HG03103 (cell line): ENCODE data around the gene RNF214.
"Not testable (repeated sequence)": the region's sequence is repeated elsewhere in the genome, so short reads cannot be mapped to it uniquely, and the experiment has no call there.

Experiments used
- ATAC-seq: cut with Tn5 transposase; IDR thresholded peaks from one replicate; pipeline ENCODE4 v1.9.1; 2021; ENCODE audit warnings: low read depth; ENCODE audit not compliant: unreplicated experiment

The RNF214 gene

DNA sequence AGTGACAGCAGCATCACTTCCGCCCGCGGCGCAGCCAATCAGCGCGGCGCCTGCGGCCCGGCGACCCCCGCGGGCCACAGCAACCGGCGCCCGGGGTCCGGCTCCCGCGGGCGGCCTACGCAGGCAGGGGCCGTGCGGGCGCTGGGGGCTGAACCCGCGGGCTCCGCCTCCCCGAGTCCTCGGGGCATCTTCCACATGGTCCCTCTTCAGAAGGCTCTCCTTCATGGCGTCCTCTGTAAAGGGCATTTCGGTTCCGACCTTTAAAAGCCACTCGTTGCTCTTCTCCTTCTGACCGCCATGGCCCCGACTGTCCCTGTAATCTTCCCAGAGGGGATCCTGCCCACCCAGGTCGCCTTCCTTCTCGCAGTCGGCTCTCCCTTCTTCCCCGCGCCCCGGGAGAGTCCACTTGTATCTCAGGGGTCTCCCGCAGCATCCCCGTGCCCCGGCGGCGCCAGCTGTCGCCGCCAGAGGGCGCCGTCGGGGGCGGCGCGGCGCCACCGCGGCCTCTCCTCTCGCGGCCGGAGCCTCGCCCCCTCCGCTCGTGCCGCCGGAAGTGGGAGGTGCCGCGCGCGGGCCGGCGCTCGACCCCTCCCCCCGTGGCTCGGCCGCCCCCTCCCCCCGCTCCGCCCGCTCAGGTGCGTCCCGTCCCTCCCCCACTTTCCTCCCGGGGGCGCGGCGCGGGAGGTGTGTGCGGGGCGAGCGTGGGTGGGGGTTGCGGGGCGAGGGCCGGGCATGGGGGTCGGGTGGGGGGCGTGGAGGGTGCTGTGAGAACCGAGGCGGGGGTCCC lies at the start of gene RNF214:
TSS of gene RNF214 (plus strand) at position 580 of the 787 bp plus-strand sequence. CDS start 1,602 bp downstream, outside the sequence.
- ATAC-seq = peak; percentile 58

DNA sequence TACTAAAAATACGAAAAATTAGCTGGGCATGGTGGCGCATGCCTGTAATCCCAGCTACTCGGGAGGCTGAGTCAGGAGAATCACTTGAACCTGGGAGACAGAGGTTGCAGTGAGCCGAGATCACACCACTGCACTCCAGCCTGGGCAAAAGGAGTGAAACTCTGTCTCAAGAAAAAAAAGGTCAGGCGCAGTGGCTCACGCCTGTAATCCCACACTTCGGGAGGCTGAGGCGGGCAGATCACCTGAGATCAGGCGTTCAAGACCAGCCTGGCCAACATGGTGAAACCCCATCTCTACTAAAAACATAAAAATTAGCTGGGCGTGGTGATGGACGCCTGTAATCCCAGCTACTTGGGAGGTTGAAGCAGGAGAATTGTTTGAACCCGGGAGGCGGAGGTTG lies 49.3 kb upstream of the RNF214 start:
- ATAC-seq = not testable (repeated sequence)

DNA sequence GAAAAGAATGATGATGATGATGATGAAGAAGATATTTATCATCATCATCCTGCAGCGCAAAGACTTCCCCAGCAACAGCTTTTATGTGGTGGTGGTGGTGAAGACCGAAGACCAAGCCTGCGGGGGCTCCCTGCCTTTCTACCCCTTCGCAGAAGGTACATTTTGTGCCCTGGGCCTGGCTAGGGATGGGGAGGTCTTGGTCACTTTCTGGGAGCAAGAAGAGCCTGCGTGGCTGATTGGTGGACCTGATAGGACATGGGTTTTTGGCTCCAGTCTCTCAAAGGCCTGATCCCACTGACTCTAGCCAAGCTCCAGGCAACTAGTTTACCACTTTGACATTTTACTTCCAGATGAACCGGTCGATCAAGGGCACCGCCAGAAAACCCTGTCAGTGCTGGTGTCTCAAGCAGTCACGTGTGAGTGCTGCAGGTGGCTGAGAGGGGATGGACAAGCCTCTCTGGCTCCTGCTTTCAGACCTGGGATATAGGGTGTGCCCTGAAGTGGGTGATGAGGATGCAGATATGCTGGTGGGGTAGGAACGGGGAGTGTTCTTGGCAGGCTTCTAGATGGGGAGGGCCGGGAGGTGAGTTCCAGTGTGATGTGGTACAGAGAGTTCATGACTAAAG lies 48.6 kb upstream of the RNF214 start:
- no peak for ATAC-seq

DNA sequence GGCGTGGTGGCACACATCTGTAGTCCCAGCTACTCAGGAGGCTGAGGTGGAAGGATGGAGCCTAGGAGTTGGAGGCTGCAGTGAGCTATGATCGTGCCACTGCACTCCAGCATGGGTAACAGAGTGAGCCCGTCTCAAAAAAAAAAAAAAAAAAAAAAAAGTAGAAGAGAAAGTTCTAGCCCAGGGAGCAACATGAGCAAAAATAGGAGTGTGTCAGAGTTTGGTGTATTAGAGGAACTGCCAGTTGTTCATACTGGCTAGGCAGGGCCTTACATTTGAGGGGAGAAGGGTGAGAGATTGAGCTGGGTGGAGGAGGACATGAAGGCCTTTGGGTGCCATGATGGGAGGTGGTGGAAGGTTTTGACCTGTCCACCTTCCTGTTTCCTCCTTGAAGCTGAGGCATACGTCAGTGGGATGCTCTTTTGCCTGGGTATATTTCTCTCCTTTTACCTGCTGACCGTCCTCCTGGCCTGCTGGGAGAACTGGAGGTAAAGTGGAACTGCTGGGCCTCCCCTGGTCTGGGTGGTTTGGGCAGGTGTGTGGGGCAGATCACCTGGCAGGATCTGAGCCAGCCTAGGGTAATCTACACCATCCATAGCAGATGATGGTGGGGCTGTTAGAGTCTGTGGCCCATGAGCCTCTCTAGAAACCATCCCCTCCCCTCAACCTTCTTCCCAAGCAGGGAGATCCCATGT lies 46.6 kb upstream of the RNF214 start:
- ATAC-seq = no peak

DNA sequence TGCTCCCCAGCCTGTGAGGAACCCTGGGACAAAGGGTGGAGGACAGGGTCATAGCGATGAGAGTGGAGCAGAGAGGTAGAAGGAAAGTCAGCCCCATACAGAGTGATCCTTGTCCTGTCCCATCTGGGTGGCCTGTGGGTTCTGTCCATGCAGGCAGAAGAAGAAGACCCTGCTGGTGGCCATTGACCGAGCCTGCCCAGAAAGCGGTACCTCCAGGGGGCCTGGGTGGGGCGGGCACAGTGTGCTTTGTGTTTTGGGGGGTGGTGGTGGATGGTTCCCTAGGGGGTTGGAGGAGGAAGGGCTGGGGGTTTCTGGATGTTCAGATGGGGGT lies 46.1 kb upstream of the RNF214 start:
- ATAC-seq = no peak

DNA sequence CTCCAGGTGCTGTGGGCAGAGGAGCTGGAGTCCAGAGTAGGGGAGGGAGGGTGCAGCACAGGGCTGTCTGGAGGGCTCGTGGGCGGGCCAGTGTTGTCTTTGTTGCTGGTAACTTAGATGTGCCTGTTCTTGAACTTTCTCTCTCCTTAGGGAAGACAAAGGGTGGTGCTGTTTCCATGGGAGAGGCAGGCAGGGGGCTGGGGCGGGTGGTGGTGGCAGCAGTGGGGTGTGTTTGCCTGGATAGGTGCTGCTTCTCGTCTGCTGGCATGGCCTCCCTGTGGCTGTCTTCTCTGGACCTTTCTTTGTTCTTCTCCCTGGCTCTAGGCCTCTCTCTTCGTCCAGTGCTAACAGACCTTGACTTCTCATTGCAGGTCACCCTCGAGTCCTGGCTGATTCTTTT lies 45.5 kb upstream of the RNF214 start:
- no peak for ATAC-seq

DNA sequence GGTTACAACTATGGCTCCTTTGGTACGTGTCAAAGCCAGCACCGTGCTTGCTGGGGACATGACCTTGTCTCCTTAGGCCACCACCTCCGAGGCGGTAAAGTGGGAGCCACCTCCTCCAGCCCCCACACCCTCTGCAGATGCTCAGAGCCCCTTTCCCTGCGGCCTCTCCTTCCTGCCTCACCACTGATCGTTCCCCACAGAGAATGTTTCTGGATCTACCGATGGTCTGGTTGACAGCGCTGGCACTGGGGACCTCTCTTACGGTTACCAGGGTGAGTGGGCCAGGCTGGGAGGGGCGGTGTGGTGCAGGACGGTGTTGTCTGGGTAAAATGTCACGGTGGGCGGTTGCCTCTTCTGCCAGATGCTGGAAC lies 45.1 kb upstream of the RNF214 start:
- ATAC-seq = no peak

DNA sequence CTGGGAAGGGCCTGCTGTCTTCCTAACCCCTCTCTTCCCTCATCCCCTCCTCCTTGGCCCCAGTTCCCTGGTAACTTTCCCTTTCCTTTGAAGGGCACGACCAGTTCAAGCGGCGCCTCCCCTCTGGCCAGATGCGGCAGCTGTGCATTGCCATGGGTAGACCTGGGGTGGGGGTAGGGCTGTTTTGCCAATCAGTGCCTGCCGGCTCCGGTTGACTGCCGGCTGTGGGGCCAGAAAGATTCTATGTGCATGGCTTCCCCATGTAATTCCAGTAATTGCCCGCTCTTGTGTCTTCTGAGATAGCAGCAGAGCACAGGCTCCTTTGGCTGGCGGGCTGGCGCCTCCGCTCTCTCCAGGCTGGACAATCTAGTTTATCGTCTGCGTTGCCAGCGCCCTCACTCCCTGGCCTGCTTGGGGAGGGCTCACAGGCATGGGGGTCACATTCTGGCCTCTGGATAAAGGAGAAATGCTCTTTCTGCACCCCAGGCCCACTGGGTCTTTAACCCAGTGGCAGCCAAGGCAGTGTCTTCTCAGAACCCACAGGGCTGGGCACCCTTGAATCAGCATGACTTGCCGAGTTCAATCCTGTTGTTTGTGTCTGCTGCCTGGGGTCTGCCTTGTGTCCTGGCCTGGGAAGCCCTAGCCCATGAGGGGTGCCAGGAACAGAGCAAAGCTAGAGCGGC lies 44.5 kb upstream of the RNF214 start:
- ATAC-seq = no peak

DNA sequence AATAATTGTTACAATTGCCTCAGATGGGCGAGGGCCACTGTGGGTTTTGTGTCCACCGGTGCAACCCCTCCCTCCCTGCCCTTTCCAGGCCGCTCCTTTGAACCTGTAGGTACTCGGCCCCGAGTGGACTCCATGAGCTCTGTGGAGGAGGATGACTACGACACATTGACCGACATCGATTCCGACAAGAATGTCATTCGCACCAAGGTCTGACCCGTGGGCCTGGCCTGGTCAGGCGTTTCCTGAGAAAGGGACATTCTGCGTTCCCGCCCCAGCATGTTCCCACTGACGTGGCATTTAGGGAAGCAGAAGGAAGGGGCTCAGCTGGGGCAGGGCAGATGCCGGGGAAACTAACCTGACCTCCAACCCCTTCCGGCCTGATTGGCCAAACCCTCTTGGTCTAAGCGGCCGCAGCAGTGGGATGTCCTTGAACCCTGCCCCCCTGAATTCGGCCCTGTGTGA lies 43.8 kb upstream of the RNF214 start:
- ATAC-seq = no peak

DNA sequence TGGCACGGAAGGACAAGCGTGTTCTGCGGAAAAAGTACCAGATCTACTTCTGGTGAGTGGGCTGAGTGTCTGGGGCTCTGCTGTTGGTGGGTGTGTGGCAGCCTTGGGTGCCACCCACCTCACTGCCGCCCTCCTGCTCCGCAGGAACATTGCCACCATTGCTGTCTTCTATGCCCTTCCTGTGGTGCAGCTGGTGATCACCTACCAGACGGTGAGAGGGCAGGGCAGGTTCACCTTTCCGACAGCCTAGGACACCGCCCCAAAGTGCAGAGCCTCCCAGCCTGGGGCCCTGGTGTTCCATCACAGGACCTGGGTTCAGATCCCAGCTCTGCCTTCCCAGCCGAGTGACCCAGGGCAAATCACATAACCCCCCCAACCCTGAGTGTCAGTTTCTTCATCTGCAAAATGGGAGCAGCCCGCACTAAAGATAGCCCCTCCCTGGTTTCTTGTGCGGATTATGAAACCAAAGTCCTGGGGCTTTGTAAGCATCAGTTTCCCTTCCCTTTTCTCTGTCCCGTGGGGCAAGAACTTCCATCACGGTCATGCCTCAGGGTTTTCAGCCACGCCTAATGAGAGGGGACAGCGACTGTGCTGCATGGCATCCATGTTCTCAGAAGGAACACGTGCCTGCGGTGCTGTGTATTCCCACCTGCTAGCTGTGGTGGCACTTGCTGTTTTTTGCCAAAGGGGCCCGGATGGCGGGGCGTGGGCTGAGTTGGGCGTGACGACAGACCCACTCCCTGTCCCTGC lies 43.1 kb upstream of the RNF214 start:
- ATAC-seq = peak; percentile 43

DNA sequence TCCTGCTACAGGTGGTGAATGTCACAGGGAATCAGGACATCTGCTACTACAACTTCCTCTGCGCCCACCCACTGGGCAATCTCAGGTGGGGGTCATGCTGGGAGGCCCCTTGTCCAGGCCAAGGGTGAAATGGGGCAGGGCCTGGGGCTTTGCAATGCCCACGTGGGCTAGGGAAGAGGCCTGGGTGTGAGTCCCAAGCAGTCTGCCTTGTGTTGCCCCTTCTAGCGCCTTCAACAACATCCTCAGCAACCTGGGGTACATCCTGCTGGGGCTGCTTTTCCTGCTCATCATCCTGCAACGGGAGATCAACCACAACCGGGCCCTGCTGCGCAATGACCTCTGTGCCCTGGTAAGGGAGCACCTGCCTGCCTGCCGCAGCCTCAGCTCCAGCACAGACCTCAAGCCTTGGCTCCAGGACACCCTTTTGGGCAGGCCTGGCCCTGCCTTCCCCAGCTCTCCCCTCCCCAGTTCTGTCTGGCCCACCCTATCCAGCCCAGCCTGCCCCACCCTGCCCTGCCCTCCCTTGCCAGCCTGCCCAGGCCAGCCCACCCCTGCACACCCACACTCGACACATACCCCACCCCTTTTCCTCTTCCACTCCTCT lies 42.4 kb upstream of the RNF214 start:
- no peak for ATAC-seq

DNA sequence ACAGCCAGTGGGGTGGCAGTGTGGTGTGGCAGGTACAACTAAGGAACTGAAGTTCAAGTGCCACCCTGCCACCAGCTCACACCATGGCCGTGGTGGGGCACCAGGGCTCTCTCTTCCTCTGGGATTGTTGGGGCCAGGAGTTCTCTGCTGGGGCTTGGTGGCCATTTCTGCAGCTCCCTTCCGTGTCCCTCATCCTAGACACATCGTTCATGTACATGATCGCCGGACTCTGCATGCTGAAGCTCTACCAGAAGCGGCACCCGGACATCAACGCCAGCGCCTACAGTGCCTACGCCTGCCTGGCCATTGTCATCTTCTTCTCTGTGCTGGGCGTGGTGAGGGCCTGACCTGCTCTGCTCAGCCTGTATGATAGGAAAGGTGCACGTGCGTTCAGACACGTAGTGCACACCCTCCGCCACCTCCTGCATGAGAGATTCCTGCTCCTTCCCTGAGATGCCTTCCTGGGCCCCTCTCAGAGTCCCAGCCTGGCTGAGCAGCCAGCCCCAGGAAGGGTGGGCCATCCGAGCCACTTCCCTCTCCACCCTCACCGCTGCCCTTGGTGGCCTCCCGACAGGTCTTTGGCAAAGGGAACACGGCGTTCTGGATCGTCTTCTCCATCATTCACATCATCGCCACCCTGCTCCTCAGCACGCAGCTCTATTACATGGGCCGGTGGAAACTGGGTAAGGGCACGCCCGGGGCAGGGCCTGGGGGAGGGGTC lies 40.6 kb upstream of the RNF214 start:
- no peak for ATAC-seq

DNA sequence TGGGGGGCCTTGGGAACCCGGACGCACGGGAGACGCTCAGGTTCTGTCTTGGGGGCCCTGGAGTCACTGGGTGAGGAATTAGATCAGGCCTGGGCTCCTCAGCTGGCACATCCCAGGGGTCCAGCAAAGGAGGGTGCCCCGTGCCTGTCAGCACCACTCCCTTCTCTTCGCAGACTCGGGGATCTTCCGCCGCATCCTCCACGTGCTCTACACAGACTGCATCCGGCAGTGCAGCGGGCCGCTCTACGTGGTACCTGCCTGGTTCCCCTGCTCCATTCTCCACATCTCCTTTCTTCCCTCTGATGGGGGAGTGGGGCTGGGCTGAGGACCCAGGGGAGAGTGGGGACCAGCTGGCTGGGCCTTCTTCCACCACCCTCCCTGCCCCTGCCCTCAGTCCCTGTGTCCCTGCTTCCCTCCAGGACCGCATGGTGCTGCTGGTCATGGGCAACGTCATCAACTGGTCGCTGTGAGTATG lies 40.0 kb upstream of the RNF214 start:
- no peak for ATAC-seq

DNA sequence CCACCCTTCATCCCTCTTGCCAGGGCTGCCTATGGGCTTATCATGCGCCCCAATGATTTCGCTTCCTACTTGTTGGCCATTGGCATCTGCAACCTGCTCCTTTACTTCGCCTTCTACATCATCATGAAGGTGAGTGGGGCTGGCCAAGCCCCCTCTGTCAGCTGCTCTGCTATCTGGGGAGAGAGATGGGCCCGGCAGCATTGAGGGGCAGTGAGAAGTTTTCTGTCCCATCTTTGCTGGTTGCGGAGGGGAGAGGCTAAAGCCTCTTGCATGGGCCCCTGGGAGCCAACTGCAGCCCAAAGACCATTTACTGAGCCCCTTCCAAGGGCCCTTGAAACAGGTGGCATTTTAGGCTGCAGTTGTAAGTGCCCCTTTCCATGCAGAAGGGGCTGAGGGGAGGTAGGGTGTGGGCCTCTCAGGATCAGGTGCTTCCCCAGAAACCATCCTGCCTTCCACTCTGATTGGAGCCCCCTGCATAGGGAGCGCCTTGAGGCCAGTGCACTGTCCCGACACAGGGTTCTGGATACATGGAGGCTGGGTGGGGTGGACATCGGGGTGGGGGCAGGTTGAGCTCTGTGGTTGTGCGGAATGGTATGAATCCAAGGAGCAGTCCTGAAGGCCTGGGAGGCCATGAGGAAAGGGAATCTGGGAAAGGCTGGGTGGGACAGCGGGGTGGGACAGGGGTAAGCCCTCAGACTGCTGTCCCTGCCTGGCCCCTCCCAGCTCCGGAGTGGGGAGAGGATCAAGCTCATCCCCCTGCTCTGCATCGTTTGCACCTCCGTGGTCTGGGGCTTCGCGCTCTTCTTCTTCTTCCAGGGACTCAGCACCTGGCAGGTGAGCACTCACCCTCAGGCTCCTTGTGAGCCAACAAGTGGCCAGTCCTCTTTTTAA lies 39.1 kb upstream of the RNF214 start:
- no peak for ATAC-seq

DNA sequence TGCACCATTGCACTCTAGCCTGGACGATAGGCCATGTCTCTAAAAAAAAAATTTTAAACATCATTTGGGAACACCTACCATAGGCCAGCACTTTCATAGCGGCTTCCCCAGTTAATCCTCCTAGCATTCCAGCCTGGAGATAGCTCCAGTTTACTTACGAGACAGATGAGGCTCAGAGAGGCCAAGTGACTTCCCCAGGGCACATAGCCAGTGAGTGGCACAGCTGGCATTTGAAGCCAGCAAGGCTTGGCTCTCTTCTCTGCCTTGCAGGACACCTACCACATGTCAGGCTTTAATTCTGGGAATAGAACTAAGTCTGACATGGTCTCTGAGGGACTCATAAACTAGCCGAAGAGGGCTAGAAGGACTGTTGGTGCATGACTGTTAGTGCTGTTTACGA lies 38.2 kb upstream of the RNF214 start:
- no peak for ATAC-seq

DNA sequence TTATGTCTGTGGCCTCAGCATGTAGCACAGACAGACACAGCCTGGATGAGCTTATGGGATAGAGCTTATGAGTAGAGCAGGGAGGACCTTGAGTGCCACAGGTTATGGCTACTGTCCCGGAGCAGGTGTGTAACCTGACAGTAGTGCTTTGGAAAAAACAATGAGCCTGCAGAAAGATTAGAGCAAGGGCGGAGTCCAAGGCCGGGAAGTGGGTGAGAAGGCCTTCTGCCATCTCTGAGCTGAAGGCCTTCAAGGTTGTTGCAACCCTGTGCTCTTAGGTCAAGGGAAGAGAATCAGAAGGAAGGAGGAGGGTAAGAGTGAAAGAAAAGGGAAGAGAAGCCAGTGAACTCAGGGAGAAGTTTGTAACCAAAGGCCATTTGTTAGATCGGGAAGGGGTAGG lies 37.2 kb upstream of the RNF214 start:
- ATAC-seq = no peak

DNA sequence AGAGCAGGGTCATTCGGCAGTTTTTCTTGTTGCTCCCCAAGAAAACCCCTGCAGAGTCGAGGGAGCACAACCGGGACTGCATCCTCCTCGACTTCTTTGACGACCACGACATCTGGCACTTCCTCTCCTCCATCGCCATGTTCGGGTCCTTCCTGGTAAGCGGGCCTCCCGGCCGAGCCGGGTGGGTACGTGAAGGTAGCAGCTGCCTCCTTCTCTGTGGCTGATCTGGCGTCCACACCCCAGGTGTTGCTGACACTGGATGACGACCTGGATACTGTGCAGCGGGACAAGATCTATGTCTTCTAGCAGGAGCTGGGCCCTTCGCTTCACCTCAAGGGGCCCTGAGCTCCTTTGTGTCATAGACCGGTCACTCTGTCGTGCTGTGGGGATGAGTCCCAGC lies 36.7 kb upstream of the RNF214 start:
- ATAC-seq = no peak

DNA sequence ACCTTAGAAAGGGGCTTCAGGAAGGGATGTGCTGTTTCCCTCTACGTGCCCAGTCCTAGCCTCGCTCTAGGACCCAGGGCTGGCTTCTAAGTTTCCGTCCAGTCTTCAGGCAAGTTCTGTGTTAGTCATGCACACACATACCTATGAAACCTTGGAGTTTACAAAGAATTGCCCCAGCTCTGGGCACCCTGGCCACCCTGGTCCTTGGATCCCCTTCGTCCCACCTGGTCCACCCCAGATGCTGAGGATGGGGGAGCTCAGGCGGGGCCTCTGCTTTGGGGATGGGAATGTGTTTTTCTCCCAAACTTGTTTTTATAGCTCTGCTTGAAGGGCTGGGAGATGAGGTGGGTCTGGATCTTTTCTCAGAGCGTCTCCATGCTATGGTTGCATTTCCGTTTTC lies 35.5 kb upstream of the RNF214 start:
- no peak for ATAC-seq
